Measurements from ENCODE around the gene TRIO. TPM values are rescaled to one million over a fixed set of nuclear protein-coding genes. Genes with fewer than 3 reads are reported as not detected.

Gene TRIO
- total and polyA plus RNA-seq, 2 donors, result 35.8 to 233 TPM

DNA sequence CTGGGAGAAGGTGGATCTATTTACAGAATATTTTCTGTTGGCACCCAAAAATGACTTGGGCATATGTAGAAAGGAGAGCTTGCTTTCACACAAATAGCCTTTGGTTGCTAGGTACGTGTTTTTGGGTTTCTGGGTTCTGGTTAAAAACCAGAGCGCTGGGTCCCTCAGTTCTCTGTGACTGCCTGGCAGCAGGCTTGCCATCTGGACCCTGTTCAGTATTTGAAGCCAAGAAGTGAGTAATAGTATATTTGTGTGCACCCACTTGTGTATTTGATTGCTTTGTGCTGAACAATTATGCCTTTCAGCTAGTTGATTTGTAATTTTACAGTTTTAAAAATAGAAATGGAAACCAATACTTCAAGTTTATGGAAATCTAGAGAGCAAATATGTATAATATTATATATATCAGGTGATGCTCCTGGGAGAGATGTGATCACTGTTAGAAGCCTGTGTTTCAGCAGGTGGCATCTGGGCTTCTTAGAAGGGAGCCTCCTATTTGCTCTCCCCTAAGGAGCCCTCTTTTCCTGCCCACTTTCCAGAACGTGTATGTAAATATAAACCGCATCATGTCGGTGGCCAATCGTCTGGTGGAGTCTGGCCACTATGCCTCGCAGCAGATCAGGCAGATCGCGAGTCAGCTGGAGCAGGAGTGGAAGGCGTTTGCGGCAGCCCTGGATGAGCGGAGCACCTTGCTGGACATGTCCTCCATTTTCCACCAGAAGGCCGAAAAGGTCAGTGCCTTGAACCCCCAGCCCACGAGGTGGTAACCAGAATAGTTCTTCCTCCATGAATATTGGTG, 153.6 kb downstream of the TRIO start:
- 87% methylated on average over 14 of the region's 14 CpGs for WGBS
- H3K36me3 ChIP-seq (ENCODE audit: insufficient read depth), result no peaks in the 10 kb centered on the region
- H3K27ac ChIP-seq (ENCODE audit: low read depth), result no peak overlapping the region
- H3K4me1 ChIP-seq (ENCODE audit: insufficient read depth), result no peaks in the 10 kb centered on the region
- DNase-seq (ENCODE audit: extremely low spot score), result no peak
- H3K4me3 ChIP-seq (ENCODE audit: low read depth, low read length), result no peak overlapping the region

- Histone ChIP-seq H3K4me3 (ENCODE audit: low read depth, low read length) (no peak overlapping the region), H3K36me3 (ENCODE audit: insufficient read depth) (no peaks in the 10 kb centered on the region), H3K27ac (ENCODE audit: low read depth) (no peak overlapping the region), H3K4me1 (ENCODE audit: insufficient read depth) (no peaks in the 10 kb centered on the region)
- no peak for DNase-seq (ENCODE audit: extremely low spot score)
- WGBS, result 92% methylated on average over 9 of the region's 9 CpGs
Observed at GRCh38 chr5:14297697-14298096, 154.6 kb downstream of the TRIO start.

- no peak overlapping the region for H3K27ac ChIP-seq (ENCODE audit: low read depth)
- no peaks in the 10 kb centered on the region for H3K36me3 ChIP-seq (ENCODE audit: insufficient read depth)
- no peak overlapping the region for H3K4me3 ChIP-seq (ENCODE audit: low read depth, low read length)
- WGBS, result 76% methylated on average over 3 of the region's 3 CpGs
- no peak for DNase-seq (ENCODE audit: extremely low spot score)
- no peaks in the 10 kb centered on the region for H3K4me1 ChIP-seq (ENCODE audit: insufficient read depth)
Observed at GRCh38 chr5:14298126-14298847, 155.1 kb downstream of the TRIO start.

DNA sequence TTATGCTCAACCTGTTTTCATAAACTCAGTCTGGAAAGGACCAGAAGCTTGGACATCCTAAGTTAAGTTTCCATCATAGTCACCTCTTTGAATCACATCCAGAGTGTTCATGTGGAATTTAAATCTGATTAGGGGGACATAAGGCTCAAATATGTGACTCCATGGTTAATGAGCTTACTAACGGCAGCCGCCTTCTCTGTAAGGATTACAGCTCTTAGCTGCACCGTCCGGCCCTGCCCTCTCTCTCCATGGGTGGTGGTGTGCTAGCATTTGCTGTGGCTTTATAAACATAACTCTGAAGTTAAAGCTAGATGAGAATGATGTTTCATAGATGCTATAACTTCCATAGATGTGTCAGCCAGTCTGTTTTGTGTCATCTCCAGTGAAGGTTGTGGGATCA, 156.5 kb downstream of the TRIO start:
- WGBS, result 89% methylated on average over 4 of the region's 4 CpGs
- Histone ChIP-seq H3K4me3 (ENCODE audit: low read depth, low read length) (no peak overlapping the region), H3K36me3 (ENCODE audit: insufficient read depth) (no peaks in the 10 kb centered on the region), H3K27ac (ENCODE audit: low read depth) (no peak overlapping the region), H3K4me1 (ENCODE audit: insufficient read depth) (no peaks in the 10 kb centered on the region)
- DNase-seq (ENCODE audit: extremely low spot score), result no peak

DNA sequence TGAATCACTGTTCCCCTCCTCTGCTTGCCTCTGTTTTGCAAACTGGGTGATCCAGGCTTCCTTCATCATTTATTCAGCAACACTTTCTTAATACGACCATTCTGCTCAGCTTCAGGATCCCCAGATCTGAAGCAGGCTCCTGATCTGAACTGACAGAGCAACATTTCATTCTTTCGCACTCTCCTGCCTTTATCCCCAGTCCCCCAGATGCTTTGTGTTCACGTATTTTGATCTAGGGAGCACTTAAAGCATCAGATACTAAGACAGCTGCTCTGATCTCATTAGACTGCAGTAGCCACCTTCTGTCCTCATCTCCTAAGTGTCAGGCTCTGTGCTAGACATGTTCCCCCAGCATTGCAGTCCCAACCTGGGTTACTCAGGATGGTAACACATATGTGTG, 158.0 kb downstream of the TRIO start:
- Histone ChIP-seq H3K4me1 (ENCODE audit: insufficient read depth) (no peaks in the 10 kb centered on the region), H3K27ac (ENCODE audit: low read depth) (no peak overlapping the region), H3K4me3 (ENCODE audit: low read depth, low read length) (no peak overlapping the region), H3K36me3 (ENCODE audit: insufficient read depth) (no peaks in the 10 kb centered on the region)
- WGBS, result 92% methylated on average over 3 of the region's 3 CpGs
- no peak for DNase-seq (ENCODE audit: extremely low spot score)

GRCh38 chr5:14302330-14302729, 159.2 kb downstream of the TRIO start:
- H3K36me3 ChIP-seq (ENCODE audit: insufficient read depth), result no peaks in the 10 kb centered on the region
- H3K4me1 ChIP-seq (ENCODE audit: insufficient read depth), result no peaks in the 10 kb centered on the region
- WGBS, result 97% methylated on average over 3 of the region's 3 CpGs
- DNase-seq (ENCODE audit: extremely low spot score), result no peak
- no peak overlapping the region for H3K27ac ChIP-seq (ENCODE audit: low read depth)
- H3K4me3 ChIP-seq (ENCODE audit: low read depth, low read length), result no peak overlapping the region

GRCh38 chr5:14305045-14305444, 161.9 kb downstream of the TRIO start:
- no peaks in the 10 kb centered on the region for H3K36me3 ChIP-seq (ENCODE audit: insufficient read depth)
- no peak overlapping the region for H3K27ac ChIP-seq (ENCODE audit: low read depth)
- H3K4me1 ChIP-seq (ENCODE audit: insufficient read depth), result no peaks in the 10 kb centered on the region
- DNase-seq (ENCODE audit: extremely low spot score), result no peak
- H3K4me3 ChIP-seq (ENCODE audit: low read depth, low read length), result no peak overlapping the region
- 80% methylated on average over 7 of the region's 7 CpGs for WGBS

DNA sequence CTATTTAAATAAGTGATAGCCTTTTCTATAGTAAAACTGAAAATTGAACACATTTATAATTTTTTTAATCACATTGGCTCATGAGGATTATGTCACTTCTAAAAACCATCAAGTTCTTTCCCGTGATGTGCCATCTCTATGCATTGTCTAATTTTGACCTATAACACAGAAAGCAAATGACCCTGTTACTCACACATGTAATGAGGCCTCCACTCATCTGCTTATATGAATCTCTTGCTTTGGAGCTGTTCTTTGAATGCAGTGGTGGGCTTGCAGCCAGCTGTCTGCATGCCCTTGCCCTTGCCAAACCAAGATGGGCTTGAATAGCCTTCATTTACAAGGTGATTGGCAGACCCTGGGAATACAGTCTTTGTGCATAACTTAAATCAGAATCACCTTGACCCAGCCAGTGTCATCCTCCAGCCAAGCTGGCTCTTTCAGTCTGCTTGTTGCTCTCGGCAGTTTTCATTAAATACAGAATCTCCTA, 163.2 kb downstream of the TRIO start:
- no peak overlapping the region for H3K4me3 ChIP-seq (ENCODE audit: low read depth, low read length)
- 92% methylated on average over 2 of the region's 2 CpGs for WGBS
- no peaks in the 10 kb centered on the region for H3K36me3 ChIP-seq (ENCODE audit: insufficient read depth)
- H3K27ac ChIP-seq (ENCODE audit: low read depth), result no peak overlapping the region
- no peaks in the 10 kb centered on the region for H3K4me1 ChIP-seq (ENCODE audit: insufficient read depth)
- DNase-seq (ENCODE audit: extremely low spot score), result no peak

DNA sequence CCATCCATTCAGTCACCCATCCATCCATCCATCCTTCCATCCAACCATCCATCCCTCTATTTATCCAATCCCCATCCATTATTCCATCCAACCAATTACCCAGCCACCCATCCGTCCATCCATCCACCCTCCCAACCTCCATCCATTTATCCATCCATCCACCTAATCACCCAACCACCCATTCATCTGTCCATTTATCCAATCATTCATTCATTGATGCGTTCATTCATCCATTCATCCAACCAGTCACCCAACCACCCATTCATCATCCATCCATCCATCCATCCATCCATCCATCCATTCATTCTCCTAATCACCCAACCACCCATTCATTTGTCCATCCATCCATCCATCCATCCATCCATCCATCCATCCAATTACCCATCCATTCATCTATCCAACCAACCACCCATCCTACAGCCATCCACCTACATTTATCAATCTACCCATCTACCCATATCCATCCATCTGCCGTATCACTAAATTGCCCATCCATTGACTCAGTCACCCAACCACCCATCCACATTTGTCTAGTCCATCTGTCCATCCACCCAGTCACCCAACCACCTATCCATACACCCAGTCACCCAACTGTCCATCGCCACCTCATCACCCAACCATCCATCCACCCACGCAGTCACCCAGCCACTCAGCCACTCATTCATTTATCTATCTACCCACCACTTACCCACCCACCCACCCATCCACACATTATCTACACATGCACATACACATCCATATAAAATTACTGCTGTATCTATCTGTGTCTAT, 165.4 kb downstream of the TRIO start:
- H3K4me3 ChIP-seq (ENCODE audit: low read depth, low read length), result no peak overlapping the region
- no peak overlapping the region for H3K27ac ChIP-seq (ENCODE audit: low read depth)
- no peaks in the 10 kb centered on the region for H3K36me3 ChIP-seq (ENCODE audit: insufficient read depth)
- 98% methylated on average over 5 of the region's 5 CpGs for WGBS
- DNase-seq (ENCODE audit: extremely low spot score), result no peak
- no peaks in the 10 kb centered on the region for H3K4me1 ChIP-seq (ENCODE audit: insufficient read depth)

DNA sequence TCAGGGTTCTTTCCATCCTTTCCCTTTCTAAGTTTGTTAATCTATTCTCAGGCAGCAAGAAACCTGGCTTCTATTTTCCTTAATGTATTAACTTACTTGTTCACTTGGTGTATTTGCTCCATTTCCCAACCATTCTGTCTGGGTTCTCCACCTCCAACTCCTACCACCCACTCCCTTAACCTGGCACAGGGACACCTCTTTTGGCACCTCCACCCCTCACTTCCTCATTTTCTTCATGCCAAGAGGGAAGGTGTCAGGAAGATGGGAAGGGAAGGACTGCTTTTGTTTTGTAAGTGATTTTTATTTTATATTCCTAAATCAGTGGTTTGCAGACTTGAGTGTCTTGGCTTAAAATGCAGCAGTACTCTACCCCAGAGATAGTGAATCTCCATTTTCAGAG, 166.1 kb downstream of the TRIO start:
- Histone ChIP-seq H3K27ac (ENCODE audit: low read depth) (no peak overlapping the region), H3K4me1 (ENCODE audit: insufficient read depth) (no peaks in the 10 kb centered on the region), H3K36me3 (ENCODE audit: insufficient read depth) (no peaks in the 10 kb centered on the region), H3K4me3 (ENCODE audit: low read depth, low read length) (no peak overlapping the region)
- DNase-seq (ENCODE audit: extremely low spot score), result no peak

DNA sequence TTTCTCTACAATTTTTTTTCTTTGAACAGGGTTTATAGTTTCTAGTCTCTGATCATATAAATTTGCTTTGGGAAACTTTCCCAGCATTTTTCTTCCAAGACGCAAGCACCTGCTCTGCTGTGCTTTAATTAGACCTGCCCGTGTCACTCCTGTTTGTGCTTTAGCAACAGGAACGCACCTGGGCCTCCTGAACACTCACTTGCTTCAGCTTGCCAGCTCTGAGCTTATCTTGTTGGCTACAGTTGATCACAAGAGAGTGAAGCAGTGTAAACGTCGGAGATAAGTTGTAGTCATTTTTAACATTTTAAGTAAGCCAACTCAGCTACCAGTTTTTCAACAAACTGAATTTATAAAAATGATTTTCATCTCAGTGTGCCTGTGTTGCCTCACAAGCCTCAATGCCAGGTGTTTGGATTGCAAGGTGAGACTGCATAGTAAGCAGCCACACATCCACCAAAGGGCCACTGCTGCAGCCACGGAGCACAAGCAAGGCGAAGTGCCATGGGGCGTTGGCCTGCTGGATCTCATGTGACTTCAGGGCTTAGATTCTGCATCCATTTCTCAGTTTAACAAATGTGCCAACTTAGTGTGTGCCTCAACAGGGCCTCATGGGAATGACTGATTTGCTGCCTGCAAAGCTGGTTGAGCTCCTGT, 166.9 kb downstream of the TRIO start:
- Histone ChIP-seq H3K36me3 (ENCODE audit: insufficient read depth) (no peaks in the 10 kb centered on the region), H3K27ac (ENCODE audit: low read depth) (no peak overlapping the region), H3K4me1 (ENCODE audit: insufficient read depth) (no peaks in the 10 kb centered on the region), H3K4me3 (ENCODE audit: low read depth, low read length) (no peak overlapping the region)
- no peak for DNase-seq (ENCODE audit: extremely low spot score)
- WGBS, result 71% methylated on average over 8 of the region's 8 CpGs

DNA sequence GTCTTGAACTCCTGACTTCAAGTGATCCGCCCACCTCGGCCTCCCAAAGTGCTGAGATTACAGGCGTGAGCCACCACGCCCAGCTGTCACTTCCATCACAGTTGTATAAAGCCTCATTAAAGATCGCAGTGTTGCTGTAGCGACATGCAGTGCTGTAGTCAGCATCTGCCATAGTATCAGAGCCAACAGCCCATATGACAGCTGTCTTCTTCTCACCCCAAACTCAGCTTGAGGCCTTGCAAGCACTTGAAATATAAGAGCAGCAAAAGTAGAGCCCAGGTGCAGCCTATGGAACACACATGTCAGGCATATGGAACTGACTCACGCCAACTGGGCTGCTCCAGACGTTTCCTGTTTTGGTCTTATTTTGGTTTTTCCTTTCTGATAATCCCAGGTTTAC, 167.8 kb downstream of the TRIO start:
- Histone ChIP-seq H3K4me3 (ENCODE audit: low read depth, low read length) (no peak overlapping the region), H3K36me3 (ENCODE audit: insufficient read depth) (no peaks in the 10 kb centered on the region), H3K4me1 (ENCODE audit: insufficient read depth) (no peaks in the 10 kb centered on the region), H3K27ac (ENCODE audit: low read depth) (no peak overlapping the region)
- no peak for DNase-seq (ENCODE audit: extremely low spot score)
- 93% methylated on average over 8 of the region's 8 CpGs for WGBS

DNA sequence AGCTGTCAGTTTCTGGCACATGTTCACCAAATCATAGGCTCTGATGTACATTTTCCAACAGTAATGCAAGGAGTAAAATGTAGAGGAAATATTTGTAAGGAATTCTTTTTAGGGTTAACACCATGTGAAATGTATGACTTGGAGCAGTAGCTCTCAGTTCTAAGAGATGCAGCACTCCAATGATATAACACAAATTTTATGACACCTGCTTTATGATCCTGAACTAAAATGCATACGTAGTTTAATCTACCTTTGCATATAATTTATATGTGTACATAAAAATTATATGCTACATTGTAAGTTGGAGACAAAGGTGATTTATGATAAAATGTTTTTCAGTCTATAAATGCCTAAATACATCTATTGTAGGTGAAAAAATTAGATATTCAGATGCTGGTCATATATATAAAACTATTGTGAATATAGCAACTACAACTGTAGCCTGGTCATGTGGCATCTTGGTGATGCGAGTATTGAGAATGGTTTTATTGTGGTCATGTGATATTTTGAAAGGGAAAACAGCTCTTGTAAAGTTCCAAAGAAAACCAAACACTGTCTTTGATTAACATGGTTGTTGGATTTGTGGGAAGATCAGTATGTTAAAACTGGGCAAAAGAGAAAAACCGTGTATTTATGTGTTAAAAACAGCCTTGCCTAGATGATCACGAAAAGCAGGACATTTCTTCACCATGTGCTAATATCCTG, 171.0 kb downstream of the TRIO start:
- 73% methylated on average over 4 of the region's 4 CpGs for WGBS
- Histone ChIP-seq H3K36me3 (ENCODE audit: insufficient read depth) (peaks cover 4% of the 10 kb centered on the region), H3K4me3 (ENCODE audit: low read depth, low read length) (no peak overlapping the region), H3K27ac (ENCODE audit: low read depth) (no peak overlapping the region), H3K4me1 (ENCODE audit: insufficient read depth) (no peaks in the 10 kb centered on the region)
- DNase-seq (ENCODE audit: extremely low spot score), result no peak

Measured in urinary bladder (tissue), 4 donors.